Stimulated activated CD4-positive, alpha-beta T cell treated with anti-CD3 and anti-CD28 coated beads, Interleukin-4, amount 100 ng/mL, for 48 hours (primary cell): ENCODE measurements around the gene C4orf54.

Experiments used
- DNase-seq, 2 donors: peaks; one replicate each; pipeline ENCODE4 v3.0.0-alpha.2; 2020; ENCODE audit warnings: low read depth in 2 of 2

Gene C4orf54

DNA sequence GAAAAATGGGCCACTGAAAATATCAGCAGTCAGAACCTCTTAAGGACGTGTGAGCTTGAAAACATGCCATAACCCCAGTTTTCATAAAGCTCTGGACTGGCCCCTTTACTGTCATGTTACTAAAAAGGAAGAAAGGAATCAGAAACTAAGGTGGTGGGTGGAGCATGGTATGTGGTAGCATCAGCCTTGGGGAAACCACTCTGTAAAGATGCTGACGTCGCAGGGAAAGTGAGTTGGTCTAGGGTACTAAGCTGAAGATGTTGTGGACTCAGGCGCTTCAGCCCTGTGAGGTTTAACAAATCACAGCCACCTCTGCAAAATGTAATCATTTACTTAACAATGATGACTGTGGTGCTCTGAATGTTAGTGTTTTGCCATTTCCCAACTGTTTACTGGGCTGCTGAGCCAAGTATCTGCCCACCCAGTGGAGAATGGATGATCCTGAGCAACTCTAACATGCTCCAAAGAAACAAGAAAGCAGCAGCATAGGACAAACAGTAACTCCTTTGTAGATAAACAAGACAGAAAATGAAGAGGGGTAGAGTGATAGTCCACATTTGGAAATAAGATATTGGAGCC is 33.4 kb downstream of the C4orf54 start:
- DNase-seq = no peak

DNA sequence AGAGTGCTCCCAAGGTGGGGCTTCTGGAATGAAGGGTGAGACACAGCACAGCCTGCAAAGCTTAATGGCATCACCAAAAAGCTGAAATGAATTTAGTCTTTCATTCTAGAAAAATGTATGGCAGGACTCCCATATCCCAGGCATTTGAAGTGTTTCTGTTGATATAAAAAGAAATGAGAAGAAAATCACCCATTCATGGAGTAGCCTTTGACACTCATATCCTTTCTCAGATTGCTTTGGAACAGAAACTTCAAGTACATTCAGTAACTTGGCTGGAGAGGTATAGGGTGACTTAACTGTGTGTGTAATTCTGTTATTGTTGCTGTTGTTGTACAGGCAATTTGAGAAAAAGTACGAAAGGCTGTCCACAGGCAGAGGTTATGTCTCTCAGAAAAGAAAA is 35.3 kb downstream of the C4orf54 start:
- no peak for DNase-seq

- no peak for DNase-seq
These were observed 40.3 kb downstream of the C4orf54 start for GRCh38 chr4:99617374-99617773.

GRCh38 chr4:99615170-99615820 is 42.3 kb downstream of the C4orf54 start:
- DNase-seq = no peak

GRCh38 chr4:99614491-99614890 is 43.1 kb downstream of the C4orf54 start:
- DNase-seq = no peak

DNA sequence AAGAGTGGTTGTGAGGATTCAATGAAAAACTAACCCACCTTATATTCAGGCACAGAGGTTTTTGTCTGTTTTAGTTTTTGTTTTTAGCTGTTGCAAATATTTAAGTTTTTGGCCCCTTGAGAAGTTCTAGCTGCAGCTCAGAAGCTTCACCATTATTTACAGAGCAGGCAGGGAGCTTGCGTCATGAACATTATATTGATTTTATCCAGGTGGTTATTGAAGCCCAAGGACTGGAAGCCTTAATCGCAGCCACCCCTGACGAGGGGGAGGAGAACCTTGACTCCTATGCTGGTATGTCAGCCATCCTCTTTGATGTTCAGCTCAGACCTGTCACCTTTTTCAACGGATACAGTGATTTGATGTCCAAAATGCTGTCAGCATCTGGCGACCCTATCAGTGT is 44.9 kb downstream of the C4orf54 start:
- no peak for DNase-seq

DNA sequence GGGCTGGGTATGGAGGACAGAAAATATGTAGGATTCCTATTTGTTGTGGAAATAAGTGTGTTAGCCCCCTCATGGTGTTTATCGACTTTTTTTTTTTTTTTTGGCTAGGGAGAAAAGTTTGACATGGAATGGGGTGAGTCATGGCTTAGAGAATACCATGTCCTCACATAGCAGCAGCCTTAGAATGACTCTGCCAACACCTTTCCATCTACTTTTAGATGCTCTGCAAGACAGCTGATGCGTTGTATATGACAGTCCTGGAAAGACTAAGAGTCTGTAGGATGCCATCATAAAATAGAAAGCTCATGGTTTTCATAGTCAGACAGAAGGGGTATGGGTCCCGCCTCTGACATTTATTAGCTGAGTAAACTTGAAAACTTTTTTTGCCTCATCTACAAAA is 45.3 kb downstream of the C4orf54 start:
- DNase-seq = no peak

- no peak for DNase-seq
These were observed 46.9 kb downstream of the C4orf54 start for GRCh38 chr4:99610605-99611175.

GRCh38 chr4:99608417-99608816 is 49.2 kb downstream of the C4orf54 start:
- DNase-seq = no peak
